GM21529 (cell line): ENCODE results near the gene SLC25A51.
"Not testable (repeated sequence)": the region's sequence is repeated elsewhere in the genome, so short reads cannot be mapped to it uniquely, and the experiment has no call there.

Experiments
- ATAC-seq: cut with Tn5 transposase; IDR thresholded peaks from one replicate; pipeline ENCODE4 v1.9.1; 2021; ENCODE audit not compliant: unreplicated experiment

Gene SLC25A51

GRCh38 chr9:37921168-37921510 lies 17.2 kb upstream of the SLC25A51 start:
- no peak for ATAC-seq

DNA sequence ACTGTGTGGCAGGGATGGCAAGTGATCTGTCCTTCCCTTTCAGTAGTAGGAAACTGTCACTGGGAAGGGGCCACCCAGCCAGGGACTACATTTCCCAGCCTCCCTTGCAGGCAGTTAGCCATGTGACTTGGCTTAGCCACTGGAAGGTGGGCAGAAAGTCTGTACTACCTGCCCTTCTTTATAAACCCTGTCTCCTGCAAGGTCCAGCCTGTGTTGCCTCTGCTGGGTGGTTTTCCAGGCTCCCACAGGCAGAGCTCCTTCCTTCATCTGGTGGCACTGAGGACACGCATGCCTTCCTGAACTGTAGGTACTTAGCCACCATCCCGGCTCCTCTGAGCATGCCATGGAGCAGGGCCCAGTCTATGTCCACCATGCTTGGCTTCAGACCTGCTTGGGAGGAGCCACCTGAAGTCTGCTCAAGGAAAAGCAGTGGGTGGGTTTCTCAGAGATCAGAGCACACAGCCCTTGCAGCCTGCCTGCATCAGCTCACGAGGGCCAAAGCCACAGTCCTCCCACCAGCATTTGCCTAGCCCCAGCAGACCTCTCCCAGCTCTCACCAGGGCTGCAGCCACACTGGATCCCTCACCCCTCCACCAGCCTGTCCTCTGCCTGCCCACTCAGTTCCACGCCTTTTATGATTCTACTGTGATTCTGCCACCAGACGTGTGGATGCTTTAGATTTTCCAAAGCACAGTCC lies 16.7 kb upstream of the SLC25A51 start:
- peak; percentile 75 for ATAC-seq

DNA sequence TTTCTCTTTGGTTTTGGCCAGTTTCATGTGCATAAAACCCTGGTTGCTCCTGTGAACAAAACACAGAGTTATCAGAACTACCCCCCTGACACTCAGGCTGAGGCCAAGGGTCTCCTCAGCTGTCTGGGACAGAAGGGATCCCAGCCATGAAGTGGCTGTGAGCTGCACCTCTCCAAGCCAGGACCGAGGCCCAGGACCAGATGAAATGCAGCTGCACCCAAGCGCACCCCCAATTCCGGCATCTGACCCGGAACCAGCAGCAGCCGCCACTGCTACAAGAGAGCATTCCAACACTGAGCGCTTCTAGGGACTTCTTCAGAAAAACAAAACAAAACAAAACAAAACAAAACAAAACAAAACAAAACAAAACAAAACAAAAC lies 16.0 kb upstream of the SLC25A51 start:
- no peak for ATAC-seq

DNA sequence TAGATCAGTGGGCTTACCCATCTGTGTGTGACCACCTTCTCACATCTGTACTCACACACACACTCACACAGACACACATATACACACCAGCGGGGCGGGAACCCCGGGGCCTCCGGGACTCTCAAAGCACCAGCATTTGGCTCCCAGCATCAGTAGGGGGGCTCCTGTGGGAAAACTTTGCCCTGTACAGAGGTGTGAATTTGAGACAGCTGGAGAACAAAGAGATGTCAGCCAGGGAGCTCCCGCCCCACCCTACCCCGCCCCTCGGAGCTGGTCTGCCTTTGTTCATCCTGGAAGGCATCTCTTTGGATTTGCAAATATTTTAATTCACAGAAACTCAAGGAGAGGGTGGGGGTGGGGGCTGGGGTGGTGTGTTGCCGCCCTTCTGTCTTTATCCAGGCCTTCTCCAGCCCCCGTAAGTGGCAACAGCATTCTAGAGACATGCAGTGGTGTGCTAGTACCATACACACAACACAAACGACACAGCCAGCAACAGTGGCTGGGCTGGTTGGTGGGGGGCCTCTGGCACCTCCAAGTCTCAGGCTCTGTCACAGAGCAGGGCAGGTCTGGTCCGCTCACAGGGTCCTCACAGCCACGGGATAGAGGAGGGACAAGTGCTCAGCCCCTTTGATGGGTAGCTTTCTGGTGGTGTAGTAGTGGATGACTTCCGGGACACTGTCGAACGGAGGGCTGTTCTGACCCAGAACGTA lies 15.5 kb upstream of the SLC25A51 start:
- ATAC-seq: no peak

GRCh38 chr9:37918665-37919170 lies 14.8 kb upstream of the SLC25A51 start:
- no peak for ATAC-seq

GRCh38 chr9:37917801-37918664 lies 14.1 kb upstream of the SLC25A51 start:
- ATAC-seq: no peak

DNA sequence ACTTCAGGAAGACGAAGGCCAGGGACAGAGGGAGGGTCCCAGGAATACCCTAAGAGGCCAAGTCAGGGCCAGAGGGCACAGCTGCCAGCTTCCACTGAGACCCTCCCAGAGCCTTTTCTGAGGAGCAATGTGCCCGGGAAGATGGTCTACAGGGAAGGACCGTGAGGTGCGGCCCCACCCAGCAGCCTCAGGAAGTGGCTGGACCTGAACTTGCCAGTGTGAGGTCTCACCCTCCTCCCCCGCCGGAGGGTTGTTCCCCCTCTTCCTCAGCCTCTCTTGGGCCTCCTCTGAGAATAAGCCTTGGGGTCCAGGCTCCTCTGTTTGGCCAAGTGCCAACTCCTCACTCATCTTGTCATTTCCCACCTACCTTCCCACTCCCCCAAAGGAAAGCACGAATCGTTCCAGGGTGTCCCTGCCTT lies 13.4 kb upstream of the SLC25A51 start:
- ATAC-seq: no peak

DNA sequence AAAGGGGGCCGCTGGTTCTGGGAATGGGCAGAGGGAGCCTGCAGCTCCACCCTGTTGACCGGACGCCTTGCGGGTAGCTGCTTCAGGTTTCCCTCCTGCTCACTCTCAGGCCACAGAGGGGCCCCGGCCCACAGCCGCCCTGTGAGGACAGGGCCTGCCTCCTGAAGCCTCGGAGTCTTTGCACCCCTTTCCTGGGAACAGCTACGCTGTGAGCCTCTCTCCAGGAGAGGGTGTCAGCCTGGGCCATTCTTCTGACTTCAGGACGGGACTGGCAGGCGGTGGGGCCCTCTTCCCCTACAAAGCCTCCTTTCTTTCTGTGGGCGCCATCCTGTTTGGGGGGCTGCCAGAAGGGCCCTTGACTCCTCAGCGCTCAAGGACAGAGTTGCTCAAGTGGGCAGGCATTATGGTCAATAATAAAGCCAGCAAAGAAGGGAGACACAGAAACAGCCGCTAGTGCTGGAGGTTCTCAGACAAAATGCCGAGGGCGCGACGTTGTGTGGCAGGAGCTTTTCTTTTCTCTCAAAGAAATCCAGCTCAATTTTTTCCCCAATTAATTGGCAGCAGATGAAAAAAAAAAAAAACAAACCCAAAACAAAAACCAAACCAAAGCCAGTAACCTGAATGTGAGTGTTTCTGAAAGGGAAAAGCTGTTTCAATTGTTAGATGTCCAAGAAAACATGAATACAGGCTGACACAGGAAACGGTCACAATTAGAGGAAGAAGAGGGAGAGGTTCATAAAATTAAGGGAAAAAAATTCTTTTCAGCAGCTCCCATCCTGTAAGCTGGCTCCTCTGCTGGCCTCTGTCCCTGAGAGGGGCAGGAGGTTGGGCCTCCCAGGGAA lies 12.8 kb upstream of the SLC25A51 start:
- ATAC-seq: no peak

GRCh38 chr9:37915911-37916470 lies 12.1 kb upstream of the SLC25A51 start:
- no peak for ATAC-seq

DNA sequence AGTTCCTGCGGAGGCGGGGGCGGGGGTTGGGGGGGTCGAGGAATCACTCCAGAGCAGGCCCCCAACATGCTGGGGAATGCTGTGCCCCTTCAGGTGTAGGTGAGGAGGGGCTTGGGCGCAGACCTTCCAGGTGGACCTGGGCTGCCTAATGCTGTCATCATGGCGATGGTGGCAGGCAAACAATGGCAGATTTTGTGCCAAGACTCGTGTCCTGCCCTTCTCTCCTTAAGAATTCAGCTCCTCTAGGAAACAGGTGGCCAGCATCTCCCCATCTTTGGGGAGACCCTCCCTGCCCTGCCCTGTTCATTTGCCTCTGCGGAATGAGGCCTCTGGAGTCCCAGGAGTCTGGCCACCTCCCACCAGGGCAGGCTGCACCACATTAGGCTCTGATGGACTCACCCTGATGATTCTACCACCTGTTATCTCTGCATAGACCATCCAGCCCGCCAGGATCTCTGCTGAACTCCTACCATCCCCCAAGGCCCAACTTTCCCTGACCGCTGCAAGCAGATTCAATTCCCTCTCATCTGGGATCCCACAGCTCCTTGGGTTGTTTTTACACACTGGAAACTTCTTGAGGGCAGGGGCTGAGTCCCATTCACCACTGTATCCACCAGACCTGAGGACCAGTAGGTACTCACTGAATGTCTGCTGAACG lies 10.9 kb upstream of the SLC25A51 start:
- no peak for ATAC-seq

DNA sequence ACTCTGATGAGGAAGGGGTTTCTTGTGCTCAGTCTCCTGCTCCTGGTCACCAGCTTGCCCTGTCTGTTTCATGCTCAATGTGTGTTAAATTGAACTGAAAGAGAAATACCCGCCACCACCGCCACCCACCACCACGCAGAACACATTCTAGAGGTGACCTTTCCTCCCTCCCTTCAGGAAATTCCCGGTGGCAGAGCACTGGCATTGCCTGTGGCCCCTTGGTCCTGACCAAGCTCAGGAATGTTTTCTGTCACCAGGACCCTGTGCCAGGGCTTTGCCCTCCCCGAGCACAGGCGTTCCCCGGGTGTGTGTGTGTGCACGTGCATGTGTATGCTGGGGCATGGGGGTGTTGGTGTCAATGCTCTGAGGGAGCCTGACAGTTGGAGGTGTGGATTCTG lies 10.2 kb upstream of the SLC25A51 start:
- ATAC-seq: no peak

DNA sequence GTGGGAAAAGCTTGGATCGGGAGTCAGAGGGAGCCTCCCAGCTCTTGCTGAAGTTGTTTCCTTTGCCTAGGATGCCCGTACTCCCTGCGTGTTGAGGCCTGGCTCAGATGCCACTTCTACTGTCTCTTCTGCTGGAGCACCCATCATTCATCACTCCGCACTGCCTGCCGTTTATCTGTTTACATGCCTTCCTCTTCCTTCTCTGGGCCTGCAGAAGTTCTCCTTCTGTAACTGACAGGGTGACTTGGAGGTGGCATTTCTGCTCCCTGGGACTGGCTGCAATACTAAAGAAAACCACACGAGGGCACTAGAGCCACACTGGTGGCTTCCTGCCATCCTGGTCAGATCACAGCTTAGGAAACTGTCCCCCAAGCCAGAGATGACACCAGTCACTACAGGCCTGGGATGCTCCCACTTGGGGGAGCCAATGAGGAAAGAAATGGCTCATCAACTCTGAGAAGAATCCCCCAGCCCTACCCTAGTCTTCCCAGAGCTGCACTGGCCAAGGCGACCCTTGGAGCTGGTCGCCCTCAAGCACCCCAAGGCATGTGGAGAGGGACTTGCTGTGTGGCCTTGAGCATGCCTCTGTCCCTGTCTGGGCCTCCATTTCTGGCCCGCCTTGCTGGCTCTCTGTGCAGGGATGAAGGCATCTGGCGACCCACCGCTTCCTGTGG lies 9.7 kb upstream of the SLC25A51 start:
- ATAC-seq: peak; percentile 75

DNA sequence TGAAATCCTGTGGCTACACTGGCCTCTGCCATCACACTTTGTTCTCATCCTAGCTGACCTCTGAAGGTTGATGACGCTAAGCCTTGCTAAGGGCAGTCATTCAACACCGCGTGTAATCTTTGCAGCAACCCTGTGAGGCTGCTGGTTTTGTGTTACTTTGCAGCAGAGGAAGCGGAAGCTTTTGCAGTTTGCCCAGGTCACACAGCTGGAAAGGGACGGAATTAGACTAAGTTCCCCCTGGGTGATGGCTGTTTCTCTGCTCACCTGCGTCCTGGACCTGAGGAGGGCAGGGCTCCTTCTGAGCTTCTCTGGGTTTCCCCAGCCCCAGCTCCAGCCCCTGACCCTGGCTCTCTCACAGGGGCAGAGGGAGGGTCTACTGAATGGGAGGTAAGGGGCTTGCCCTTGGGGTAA lies 7.3 kb upstream of the SLC25A51 start:
- no peak for ATAC-seq

DNA sequence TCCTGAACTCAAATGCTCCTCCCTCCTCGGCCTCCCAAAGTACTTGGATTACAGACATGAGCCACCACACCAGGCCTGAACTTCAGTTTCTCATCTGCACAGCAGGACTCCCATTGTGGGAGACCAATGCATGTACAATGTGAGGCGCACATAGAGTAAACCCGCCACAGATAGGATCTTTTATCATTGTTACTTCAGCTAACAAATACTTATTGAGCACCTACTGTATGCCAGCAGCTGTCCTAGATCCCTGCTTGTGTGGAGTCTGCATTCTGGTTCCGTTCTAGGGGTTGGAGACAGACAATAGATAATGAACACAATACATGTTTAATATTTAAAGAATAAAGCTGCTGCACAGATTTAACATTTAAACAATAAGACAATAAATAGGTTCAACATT lies 6.3 kb upstream of the SLC25A51 start:
- no peak for ATAC-seq

DNA sequence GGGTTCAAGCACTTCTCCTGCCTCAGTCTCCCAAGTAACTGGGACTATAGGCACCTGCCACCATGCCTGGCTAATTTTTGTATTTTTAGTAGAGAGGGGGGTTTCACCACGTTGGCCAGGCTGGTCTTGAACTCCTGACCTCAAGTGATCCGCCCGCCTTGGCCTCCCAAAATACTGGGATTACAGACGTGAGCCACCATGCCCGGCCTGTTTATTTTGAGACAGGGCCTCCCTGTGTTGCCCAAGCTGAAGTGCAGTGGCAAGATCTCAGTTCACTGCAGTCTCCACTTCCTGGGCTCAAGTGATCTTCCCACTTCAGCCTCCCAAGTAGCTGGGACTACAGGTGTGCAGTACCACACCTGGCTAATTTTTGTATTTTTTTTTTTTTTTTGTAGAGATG lies 5.9 kb upstream of the SLC25A51 start:
- ATAC-seq: not testable (repeated sequence)

- ATAC-seq: no peak
Observed at GRCh38 chr9:37909326-37909725, 5.4 kb upstream of the SLC25A51 start.

GRCh38 chr9:37908698-37909186 lies 4.8 kb upstream of the SLC25A51 start:
- no peak for ATAC-seq

GRCh38 chr9:37908283-37908682 lies 4.4 kb upstream of the SLC25A51 start:
- no peak for ATAC-seq
